Stimulated activated naive B cell treated with anti-CD40 and anti-IgM and Interleukin-4, amounts not matched to agents 10 μg/mL and 1 μg/mL and 100 μg/mL, for 72 hours (primary cell): Measurements from ENCODE around the gene C12orf54.

Experiments
- ATAC-seq, 2 donors: fragments of 150-1000 bp; cut with Tn5 transposase; replicated peaks; 2 replicates each; pipeline ENCODE4 v1.10.0; 2021; ENCODE audit warnings: moderate library complexity in 1 of 2
- DNase-seq: peaks from one replicate; pipeline ENCODE4 v3.0.0; 2021
- H3K27ac Mint-ChIP-seq: one replicate; pipeline ENCODE4 v1.8.0; 2022; ENCODE audit warnings: mild to moderate bottlenecking, mixed read lengths
- H3K27me3 Mint-ChIP-seq, 2 donors: one replicate each; pipeline ENCODE4 v1.8.0; 2022; ENCODE audit warnings: mixed read lengths in 2 of 2
- H3K36me3 Mint-ChIP-seq, 2 donors: one replicate each; pipeline ENCODE4 v1.8.0; 2022; ENCODE audit warnings: mixed read lengths in 2 of 2, mild to moderate bottlenecking in 1 of 2
- H3K4me1 Mint-ChIP-seq, 2 donors: one replicate each; pipeline ENCODE4 v1.8.0; 2022; ENCODE audit warnings: mixed read lengths in 2 of 2, mild to moderate bottlenecking in 1 of 2
- H3K4me3 Mint-ChIP-seq, 2 donors: one replicate each; pipeline ENCODE4 v1.8.0; 2022; ENCODE audit warnings: mild to moderate bottlenecking in 2 of 2, mixed read lengths in 2 of 2, moderate library complexity in 1 of 2
- H3K9me3 Mint-ChIP-seq, 2 donors: one replicate each; pipeline ENCODE4 v1.8.0; 2022; ENCODE audit warnings: mixed read lengths in 2 of 2, mild to moderate bottlenecking in 1 of 2

The C12orf54 gene

DNA sequence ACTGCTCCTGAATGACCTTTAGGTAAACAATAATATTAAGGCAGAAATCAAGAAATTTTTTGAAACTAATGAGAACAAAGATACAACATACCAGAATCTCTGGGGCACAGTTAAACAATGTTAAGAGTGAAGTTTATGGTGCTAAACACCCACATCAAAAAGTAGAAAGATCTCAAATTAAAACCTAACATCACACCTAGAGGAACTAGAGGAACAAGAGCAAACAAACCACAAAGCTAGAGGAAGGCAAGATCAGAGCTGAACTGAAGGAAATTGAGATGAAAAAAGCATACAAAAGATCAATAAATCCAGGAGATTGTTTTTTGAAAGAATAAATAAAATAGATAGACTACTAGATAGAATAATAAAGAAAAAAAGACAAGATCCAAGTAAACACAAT lies 50.3 kb downstream of the C12orf54 start:
- H3K4me3 Mint-ChIP-seq, result no peak overlapping the region
- no peaks in the 10 kb centered on the region for H3K4me1 Mint-ChIP-seq
- ATAC-seq (no peak), DNase-seq (no peak)
- no peaks in the 10 kb centered on the region for H3K36me3 Mint-ChIP-seq
- H3K27ac Mint-ChIP-seq, result no peak overlapping the region
- H3K9me3 Mint-ChIP-seq, result no peaks in the 10 kb centered on the region
- peaks cover 6 to 23% of the 10 kb centered on the region in 2 donors for H3K27me3 Mint-ChIP-seq

DNA sequence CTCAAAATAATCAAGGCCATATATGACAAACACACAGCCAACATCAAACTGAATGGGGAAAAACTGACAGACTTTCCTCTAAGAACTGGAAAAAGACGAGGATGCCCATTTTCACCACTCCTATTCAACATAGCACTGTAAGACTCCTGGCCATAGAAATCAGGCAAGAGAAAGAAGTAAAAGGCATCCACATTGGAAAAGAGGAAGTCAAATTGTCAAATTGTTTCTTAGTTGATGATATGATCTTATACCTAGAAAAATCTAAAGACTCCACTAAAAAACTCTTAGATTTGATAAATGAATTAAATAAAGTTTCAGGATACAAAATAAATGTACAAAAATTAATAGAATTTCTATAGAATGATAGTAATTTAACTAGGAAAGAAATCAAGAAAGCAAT lies 54.3 kb downstream of the C12orf54 start:
- Mint-ChIP-seq H3K27ac (no peak overlapping the region), H3K9me3 (no peaks in the 10 kb centered on the region), H3K4me3 (no peak overlapping the region), H3K36me3 (no peaks in the 10 kb centered on the region), H3K4me1 (peaks cover 0 to 6% of the 10 kb centered on the region in 2 donors), H3K27me3 (peaks cover 7 to 27% of the 10 kb centered on the region in 2 donors)
- no peak for DNase-seq
- no peak for ATAC-seq

DNA sequence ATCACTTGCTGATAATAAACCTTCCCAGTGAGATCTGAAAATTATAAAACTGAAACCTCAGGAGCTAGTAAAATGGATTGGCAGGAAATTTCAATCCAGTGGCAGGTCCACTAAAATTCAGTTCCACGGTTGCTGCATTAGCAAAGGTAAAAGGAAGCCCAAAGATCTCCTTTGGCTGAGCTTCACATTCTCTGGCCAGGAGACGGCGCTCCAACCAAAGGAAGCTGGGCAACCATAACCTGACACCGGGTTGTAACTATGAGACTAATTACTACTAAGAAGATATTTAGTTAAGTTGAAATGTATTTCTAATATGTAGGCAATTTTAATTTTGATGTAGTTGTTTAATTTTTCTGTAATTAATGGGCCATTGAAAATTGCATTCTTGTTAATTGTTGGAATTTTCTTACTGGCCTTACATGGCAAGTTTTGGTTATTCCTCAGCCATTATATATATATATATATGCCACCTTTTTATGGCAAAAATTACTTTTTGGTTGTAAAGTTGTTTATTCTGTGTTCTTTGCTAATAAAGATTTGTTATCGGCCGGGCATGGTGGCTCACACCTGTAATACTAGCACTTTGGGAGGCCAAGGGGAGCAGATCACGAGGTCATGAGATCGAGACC lies 60.1 kb downstream of the C12orf54 start:
- H3K27ac Mint-ChIP-seq, result no peak overlapping the region
- peak; percentile 5 for DNase-seq

DNA sequence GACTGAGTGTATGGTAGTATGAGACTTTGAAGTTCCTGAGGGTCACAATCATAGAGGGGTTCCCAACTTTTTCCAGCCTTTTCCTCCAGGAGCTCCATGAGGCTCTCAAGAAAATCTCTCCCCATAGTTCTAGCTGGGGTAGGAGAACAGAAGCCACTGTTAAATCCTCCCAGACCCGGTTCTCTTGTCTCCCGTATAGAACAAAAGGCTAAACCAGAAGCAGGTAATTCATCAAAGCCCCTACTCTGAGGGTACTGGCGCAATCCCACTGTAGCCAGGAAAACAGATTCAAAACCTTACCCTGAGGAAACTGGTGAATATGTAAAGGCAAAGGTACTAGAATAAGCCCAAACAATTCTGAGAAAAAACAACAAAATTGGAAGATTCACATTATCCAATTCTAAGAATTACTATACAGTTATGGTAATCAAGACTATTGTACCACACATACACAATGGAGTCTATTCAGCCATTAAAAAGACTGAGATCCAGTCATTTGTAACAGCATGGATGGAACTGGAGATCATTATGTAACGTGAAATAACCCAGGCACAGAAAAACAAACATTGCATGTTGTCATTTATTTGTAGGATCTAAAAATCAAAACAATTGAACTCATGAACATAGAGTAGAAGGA lies 63.7 kb downstream of the C12orf54 start:
- Mint-ChIP-seq H3K36me3 (no peaks in the 10 kb centered on the region), H3K27ac (no peak overlapping the region), H3K27me3 (peaks cover 19 to 21% of the 10 kb centered on the region in 2 donors), H3K9me3 (peaks cover 0 to 6% of the 10 kb centered on the region in 2 donors), H3K4me1 (no peaks in the 10 kb centered on the region), H3K4me3 (no peak overlapping the region)
- DNase-seq, result no peak
- no peak for ATAC-seq

More for the DNA sequence above, 60.1 kb downstream of the C12orf54 start:
- peak in 1 of 2 donors; percentile 61 for ATAC-seq
- Mint-ChIP-seq H3K36me3 (no peaks in the 10 kb centered on the region), H3K27me3 (peaks cover 26% of the 10 kb centered on the region in 2 donors), H3K9me3 (no peaks in the 10 kb centered on the region), H3K4me3 (no peak overlapping the region), H3K4me1 (peaks cover 0 to 6% of the 10 kb centered on the region in 2 donors)
